ENCODE results near the gene EMC9. TPM values are rescaled to one million over a fixed set of nuclear protein-coding genes. Genes with fewer than 3 reads are reported as not detected.

The EMC9 gene
- total RNA-seq, 4 donors from 2014 or later, result 6.7 to 16.3 (median 11.6) TPM

- no peak for TF ChIP-seq CTCF (IDR thresholded peaks at IDR 0.05; ENCODE audit: low read depth)
Measured at GRCh38 chr14:24133735-24134134, 7.7 kb downstream of the EMC9 start.

- TF ChIP-seq CTCF (IDR thresholded peaks at IDR 0.05; ENCODE audit: low read depth), result no peak
Measured at GRCh38 chr14:24132976-24133375, 8.4 kb downstream of the EMC9 start.

- TF ChIP-seq CTCF (IDR thresholded peaks at IDR 0.05; ENCODE audit: low read depth), result no peak
Measured at GRCh38 chr14:24132061-24132685, 9.2 kb downstream of the EMC9 start.

GRCh38 chr14:24131549-24131966, 9.8 kb downstream of the EMC9 start:
- TF ChIP-seq CTCF (IDR thresholded peaks at IDR 0.05; ENCODE audit: low read depth), result no peak

GRCh38 chr14:24130717-24131548, 10.5 kb downstream of the EMC9 start:
- TF ChIP-seq CTCF (IDR thresholded peaks at IDR 0.05; ENCODE audit: low read depth), result no peak

- no peak for TF ChIP-seq CTCF (IDR thresholded peaks at IDR 0.05; ENCODE audit: low read depth)
Measured at GRCh38 chr14:24130380-24130716, 11.0 kb downstream of the EMC9 start, which contains the start of gene FITM1. Gene FITM1 (plus strand): TSS chr14:24130659. CDS start chr14:24131564, 905 bp downstream.

- TF ChIP-seq CTCF (IDR thresholded peaks at IDR 0.05; ENCODE audit: low read depth), result no peak
Measured at GRCh38 chr14:24129410-24129998, 11.9 kb downstream of the EMC9 start.
